ENCODE measurements around the gene PTPRD.

The PTPRD gene

GRCh38 chr9:8683496-8683895, 1929.3 kb downstream of the PTPRD start:
- no peak for DNase-seq (ENCODE audit: low spot score)

GRCh38 chr9:8680658-8681057, 1932.1 kb downstream of the PTPRD start:
- DNase-seq (ENCODE audit: low spot score): no peak

GRCh38 chr9:8680157-8680556, 1932.6 kb downstream of the PTPRD start:
- no peak for DNase-seq (ENCODE audit: low spot score)

- DNase-seq (ENCODE audit: low spot score): no peak
Observed at GRCh38 chr9:8679371-8679822, 1933.4 kb downstream of the PTPRD start.

GRCh38 chr9:8677741-8678140, 1935.1 kb downstream of the PTPRD start:
- DNase-seq (ENCODE audit: low spot score): no peak

GRCh38 chr9:8674536-8674935, 1938.3 kb downstream of the PTPRD start:
- DNase-seq (ENCODE audit: low spot score): no peak

- DNase-seq (ENCODE audit: low spot score): no peak
Observed at GRCh38 chr9:8673830-8674229, 1939.0 kb downstream of the PTPRD start.

GRCh38 chr9:8670751-8671150, 1942.1 kb downstream of the PTPRD start:
- no peak for DNase-seq (ENCODE audit: low spot score)

GRCh38 chr9:8668751-8669150, 1944.1 kb downstream of the PTPRD start:
- DNase-seq (ENCODE audit: low spot score): no peak

- DNase-seq (ENCODE audit: low spot score): no peak
Observed at GRCh38 chr9:8668231-8668630, 1944.6 kb downstream of the PTPRD start.

- no peak for DNase-seq (ENCODE audit: low spot score)
Observed at GRCh38 chr9:8666060-8666459, 1946.7 kb downstream of the PTPRD start.

GRCh38 chr9:8660383-8660782, 1952.4 kb downstream of the PTPRD start:
- no peak for DNase-seq (ENCODE audit: low spot score)

- DNase-seq (ENCODE audit: low spot score): no peak
Observed at GRCh38 chr9:8659108-8659507, 1953.7 kb downstream of the PTPRD start.

GRCh38 chr9:8655071-8655470, 1957.7 kb downstream of the PTPRD start:
- no peak for DNase-seq (ENCODE audit: low spot score)

- no peak for DNase-seq (ENCODE audit: low spot score)
Observed at GRCh38 chr9:8653855-8654254, 1958.9 kb downstream of the PTPRD start.

- DNase-seq (ENCODE audit: low spot score): no peak
Observed at GRCh38 chr9:8653111-8653510, 1959.7 kb downstream of the PTPRD start.

GRCh38 chr9:8652255-8652654, 1960.5 kb downstream of the PTPRD start:
- no peak for DNase-seq (ENCODE audit: low spot score)

GRCh38 chr9:8651846-8652215, 1961.0 kb downstream of the PTPRD start:
- DNase-seq (ENCODE audit: low spot score): no peak

GRCh38 chr9:8651070-8651845, 1961.5 kb downstream of the PTPRD start:
- DNase-seq (ENCODE audit: low spot score): no peak

GRCh38 chr9:8649807-8650206, 1963.0 kb downstream of the PTPRD start:
- DNase-seq (ENCODE audit: low spot score): no peak

- DNase-seq (ENCODE audit: low spot score): no peak
Observed at GRCh38 chr9:8649160-8649559, 1963.6 kb downstream of the PTPRD start.

GRCh38 chr9:8648271-8648845, 1964.4 kb downstream of the PTPRD start:
- no peak for DNase-seq (ENCODE audit: low spot score)

- no peak for DNase-seq (ENCODE audit: low spot score)
Observed at GRCh38 chr9:8647824-8648223, 1965.0 kb downstream of the PTPRD start.

- DNase-seq (ENCODE audit: low spot score): no peak
Observed at GRCh38 chr9:8644571-8644970, 1968.2 kb downstream of the PTPRD start.

Data from CD4-positive, alpha-beta T cell treated with Interleukin-6 at 100 ng/mL for 8 hours (primary cell).